Ishikawa (cell line): ENCODE data around the gene PTRHD1.

Experiments
- CEBPB ChIP-seq: IDR thresholded peaks from 2 replicates; pipeline ENCODE4 v1.6.1; 2012
- CREB1 ChIP-seq: IDR thresholded peaks from 2 replicates; pipeline ENCODE4 v1.6.1; 2012; ENCODE audit warnings: low read depth
- EGR1 ChIP-seq: IDR thresholded peaks from 2 replicates; pipeline ENCODE4 v1.6.1; 2012
- EP300 ChIP-seq: IDR thresholded peaks from 2 replicates; pipeline ENCODE4 v1.6.1; 2012; ENCODE audit warnings: borderline replicate concordance
- MAX ChIP-seq: IDR thresholded peaks from 2 replicates; pipeline ENCODE4 v1.6.1; 2012
- NFIC ChIP-seq: IDR thresholded peaks from 2 replicates; pipeline ENCODE4 v1.6.1; 2012
- RAD21 ChIP-seq: IDR thresholded peaks from 2 replicates; pipeline ENCODE4 v1.6.1; 2012; ENCODE audit warnings: low read depth
- REST ChIP-seq: IDR thresholded peaks from 2 replicates; pipeline ENCODE4 v1.6.1; 2012; ENCODE audit warnings: low read depth, mild to moderate bottlenecking
- TAF1 ChIP-seq: IDR thresholded peaks from 2 replicates; pipeline ENCODE4 v1.6.1; 2012; ENCODE audit warnings: low read depth, mild to moderate bottlenecking
- TCF12 ChIP-seq: IDR thresholded peaks from 2 replicates; pipeline ENCODE4 v1.6.1; 2012; ENCODE audit warnings: low read depth
- TEAD4 ChIP-seq: IDR thresholded peaks from 2 replicates; pipeline ENCODE4 v1.6.1; 2012
- USF1 ChIP-seq: IDR thresholded peaks from 2 replicates; pipeline ENCODE4 v1.6.1; 2012
- YY1 ChIP-seq: IDR thresholded peaks from 2 replicates; pipeline ENCODE4 v1.6.1; 2012; ENCODE audit warnings: low read depth

- TF ChIP-seq USF1 (no peak), YY1 (no peak), REST (no peak), RAD21 (no peak), EP300 (no peak), TAF1 (no peak), CREB1 (no peak), MAX (no peak), NFIC (no peak), EGR1 (no peak), TCF12 (no peak), CEBPB (no peak), TEAD4 (no peak)
Measured at GRCh38 chr2:24809316-24810007, 16.3 kb upstream of the PTRHD1 start.
